HT1080 (cell line): ENCODE data around the gene RUNX3. TPM values are rescaled to one million over a fixed set of nuclear protein-coding genes. Genes with fewer than 3 reads are reported as not detected.

Experiments
- DNase-seq: peaks from one replicate; pipeline ENCODE4 v3.0.0-alpha.2; 2015; ENCODE audit warnings: low read depth
- total RNA-seq: library from RNA; depleted of rRNA; stranded (reverse); fragments of >200 nt; shearing (Covaris generic); gene quantifications from 2 replicates; pipeline ENCODE4 v1.2.3, GENCODE V29; 2014

Gene RUNX3
- total RNA-seq, 1 experiment from 2014 or later = 5.5 TPM

DNA sequence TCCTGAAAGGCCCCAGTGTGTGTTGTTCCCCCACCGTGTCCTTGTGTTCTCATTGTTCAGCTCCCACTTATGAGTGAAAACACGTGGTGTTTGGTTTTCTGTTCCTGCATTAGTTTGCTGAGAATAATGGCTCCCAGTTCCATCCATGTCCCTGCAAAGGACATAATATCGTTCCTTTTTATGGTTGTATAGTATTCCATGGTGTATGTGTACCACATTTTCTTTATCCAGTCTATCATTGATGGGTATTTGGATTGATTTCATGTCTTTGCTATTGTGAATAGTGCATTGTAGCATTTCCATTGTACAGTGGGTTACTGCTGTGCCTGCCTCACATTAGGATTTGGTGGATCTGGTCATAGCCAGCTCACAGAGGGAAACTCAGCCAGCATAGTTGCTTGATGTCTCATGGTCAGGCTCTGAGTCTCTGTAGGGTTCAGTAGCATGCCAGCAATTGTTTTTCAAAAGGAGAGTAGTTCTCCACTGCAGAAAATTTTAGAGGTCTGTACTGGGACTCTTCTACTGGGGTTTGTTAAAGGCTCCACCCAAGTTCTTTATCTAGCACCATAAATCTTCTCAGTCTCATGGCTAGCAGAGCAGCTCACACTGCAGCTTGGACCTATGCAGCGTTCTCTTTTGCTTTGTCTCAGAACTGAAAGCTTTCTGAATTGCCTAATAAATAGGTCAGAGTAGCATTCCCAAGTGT, 41.0 kb downstream of the RUNX3 start:
- peak; percentile 37 for DNase-seq

GRCh38 chr1:24888061-24888970, 41.8 kb downstream of the RUNX3 start:
- no peak for DNase-seq

DNA sequence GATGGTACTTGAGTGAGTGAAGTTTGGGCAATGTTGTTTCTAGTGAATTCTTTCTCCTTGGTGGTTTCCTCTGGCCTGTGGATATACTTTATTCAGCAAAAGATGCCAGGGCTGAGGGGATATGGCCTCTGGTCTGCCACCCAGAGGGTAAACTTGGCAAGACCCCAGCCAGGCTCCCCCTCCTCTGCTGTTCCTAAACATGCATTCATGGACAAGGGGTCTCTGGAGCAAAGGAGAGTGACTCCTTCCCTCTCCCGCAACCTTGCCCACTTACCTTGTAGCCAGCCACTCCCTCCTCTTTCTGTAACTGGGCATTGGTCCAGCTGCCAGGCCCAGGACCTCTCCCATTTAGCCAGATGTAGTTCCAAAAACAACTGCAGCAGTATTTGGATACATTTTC, 43.8 kb downstream of the RUNX3 start:
- no peak for DNase-seq

GRCh38 chr1:24884751-24885150, 45.3 kb downstream of the RUNX3 start:
- DNase-seq = no peak

DNA sequence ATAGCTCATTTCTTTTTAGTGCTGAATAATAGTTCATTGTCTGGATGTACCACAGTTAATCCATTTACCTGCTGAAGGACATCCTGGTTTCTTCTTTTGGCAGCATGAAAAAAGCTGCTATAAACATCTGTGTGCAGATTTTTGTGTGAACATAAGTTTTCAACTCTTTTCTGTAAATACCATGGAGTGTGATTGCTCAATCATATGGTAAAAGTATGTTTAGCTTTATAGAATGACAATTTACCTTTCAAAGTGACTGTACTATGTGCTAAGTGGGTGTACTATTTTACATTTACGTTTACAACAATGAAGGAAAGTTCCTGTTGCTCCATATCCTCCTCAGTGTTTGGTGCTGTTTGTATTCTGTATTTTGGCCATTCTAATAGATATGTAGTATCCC, 49.0 kb downstream of the RUNX3 start:
- DNase-seq = no peak

- DNase-seq = peak; percentile 14
These were observed 51.0 kb downstream of the RUNX3 start for GRCh38 chr1:24878775-24879742.

DNA sequence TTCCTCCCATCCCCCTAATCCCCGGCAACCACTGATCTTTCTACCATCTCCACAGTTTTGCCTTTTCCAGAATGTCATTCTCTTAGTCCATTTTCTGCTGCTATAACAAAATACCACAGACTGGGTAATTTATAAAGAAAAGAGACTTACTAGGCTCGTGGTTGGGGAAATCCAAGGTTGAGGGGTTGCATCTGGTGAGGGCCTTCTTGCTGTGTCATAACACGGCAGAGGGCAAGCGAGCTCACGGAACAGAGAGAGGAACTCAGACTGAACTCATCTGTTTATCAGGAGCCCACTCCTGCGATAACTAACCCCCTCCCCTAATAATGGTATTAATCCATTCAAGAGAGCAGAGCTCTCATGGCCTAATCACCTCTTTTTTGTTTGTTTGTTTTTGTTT, 52.0 kb downstream of the RUNX3 start:
- no peak for DNase-seq

- DNase-seq = no peak
These were observed 54.0 kb downstream of the RUNX3 start for GRCh38 chr1:24875991-24876506.

- no peak for DNase-seq
These were observed 54.8 kb downstream of the RUNX3 start for GRCh38 chr1:24875257-24875656.

DNA sequence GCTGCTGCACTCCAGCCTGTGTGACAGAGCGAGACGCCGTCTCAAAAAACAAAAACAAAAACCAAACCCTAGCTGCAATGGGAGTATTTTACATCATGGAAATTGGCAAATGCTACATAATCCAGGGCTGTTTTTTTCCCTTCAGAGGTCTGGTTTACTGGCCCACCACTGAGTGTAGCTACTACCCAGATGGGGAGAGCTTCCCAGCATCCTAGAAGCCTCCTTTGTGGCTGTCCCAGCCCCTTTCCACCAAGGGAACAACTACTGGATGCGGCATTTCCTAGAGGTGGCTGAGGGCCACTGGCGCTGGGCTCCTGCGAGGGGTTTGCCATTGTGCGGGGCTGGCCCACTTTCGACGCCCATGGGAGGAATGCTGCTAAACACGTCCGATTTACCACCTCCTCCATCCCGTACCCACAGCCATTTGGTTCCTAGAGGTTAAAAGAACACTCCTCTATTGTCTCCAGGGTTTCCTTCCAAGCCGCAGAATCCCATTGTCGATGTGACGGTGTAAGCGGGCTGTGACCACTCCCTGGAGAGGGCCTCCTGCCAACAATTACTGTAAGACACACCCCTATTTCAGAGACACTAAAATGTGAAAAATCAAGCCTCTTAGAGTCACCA, 55.4 kb downstream of the RUNX3 start:
- no peak for DNase-seq

DNA sequence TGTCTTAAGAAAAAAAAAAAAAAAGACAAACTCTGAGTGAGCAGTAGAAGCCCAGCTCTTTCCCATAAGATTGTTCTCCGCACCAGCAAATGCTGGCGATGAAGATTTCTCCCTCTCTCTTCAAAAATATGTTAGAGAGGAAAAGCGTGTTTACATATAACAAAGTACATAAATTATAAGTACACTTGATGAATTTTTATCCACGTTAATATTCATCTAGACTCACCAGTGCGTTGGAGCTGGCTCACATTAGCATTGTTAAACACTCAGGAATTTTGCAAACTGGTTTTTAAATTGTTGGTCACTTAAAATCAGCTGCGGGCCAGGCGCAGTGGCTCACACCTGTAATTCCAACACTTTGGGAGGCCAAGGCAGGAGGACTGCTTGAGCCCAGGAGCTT, 56.0 kb downstream of the RUNX3 start:
- no peak for DNase-seq

DNA sequence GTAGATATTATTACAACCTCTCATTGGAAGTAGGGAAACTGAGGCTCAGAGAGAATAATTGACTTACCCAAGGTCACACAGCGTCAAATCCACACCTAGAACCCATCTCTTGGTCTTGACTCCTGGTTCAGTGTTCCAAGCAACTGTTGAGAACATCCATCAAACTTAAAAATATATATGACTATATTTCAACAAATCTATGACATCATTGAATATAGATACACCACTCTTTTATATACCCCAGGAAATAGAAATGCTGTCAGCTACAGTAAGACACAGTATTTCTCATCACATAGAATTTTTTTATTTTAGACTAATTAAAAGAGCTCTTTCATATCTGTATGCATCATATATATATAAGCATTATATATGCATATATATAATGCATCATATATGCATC, 56.9 kb downstream of the RUNX3 start:
- DNase-seq = no peak

DNA sequence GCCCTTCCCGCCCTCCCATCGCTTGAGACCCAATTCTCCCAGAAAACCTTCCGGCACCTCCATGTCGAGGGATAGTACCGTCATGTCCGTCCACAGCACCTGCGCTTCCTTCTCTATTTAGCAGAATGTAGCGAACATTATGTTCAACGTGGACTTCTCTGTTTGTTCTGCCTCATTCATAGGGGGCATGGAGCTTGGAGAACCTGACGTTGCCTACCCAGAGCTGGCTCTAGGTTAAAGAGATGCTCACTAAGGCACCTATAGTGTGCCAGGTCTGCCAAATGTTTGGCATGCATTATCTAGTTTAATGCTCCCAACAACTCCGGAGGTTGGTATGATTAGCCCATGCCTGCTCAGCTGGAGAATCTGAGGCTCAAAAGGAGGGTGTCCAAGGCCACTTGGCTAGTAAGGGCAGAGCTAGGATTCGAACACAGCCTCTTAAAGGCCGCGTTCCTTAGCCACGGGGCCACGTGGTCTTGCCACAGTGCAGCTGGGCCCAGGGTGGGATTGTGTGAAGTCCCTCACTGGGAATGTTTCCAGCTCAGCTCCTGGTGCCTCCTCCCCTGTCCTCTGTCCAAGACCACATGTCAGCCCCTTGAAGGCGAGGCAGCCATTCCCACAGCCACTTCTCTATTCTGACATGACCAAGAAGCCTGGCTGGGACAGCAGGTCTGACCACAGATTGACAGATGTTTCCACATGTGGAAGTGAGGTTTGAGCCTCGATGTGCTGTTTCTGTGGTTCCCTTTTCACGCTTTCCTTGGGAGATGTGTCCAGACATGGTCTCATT, 57.8 kb downstream of the RUNX3 start:
- no peak for DNase-seq

GRCh38 chr1:24871306-24871901, 58.7 kb downstream of the RUNX3 start:
- no peak for DNase-seq

- no peak for DNase-seq
These were observed 59.4 kb downstream of the RUNX3 start for GRCh38 chr1:24870551-24871195.

DNA sequence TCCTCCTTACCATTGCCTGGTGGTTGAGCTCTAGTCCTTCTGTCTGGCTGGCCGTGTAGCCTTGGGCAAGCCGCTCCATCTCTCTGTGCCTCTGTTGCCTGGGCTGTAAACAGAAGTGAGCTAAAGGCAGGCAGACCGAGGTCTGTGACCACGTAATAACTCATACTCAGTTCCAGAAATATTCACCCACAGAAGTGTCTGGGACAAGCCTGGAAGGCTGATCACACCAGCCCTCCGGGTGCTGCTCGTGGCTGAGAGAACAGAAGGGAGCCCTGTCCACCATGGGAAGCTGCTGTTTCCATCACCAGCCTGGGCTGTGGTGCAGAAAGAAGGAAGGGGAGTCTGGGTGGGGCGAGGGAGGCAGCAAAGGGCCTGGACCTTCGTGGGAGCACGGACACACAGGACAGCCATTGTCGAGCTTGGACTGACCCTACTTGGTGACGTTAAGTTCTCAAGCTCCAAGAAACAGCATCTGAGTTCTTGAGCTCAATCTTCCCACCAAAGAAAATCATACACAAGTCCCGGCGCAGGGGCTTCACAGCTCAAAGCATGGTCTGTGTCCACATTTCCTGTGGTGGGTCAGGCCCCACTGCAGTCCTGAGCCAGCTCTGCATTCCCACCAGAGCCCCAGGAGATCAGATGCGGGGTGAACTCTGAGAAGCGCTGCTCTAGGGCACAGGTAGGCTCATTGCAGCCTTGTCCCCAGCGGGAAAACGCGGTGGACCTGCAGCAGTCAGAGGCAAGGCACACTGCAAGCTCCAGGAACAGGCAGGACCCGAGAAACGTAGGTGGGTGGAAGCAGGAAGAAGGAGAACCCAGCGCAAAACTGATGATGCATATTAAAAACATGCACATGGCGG, 61.8 kb downstream of the RUNX3 start:
- no peak for DNase-seq

GRCh38 chr1:24867084-24867870, 62.8 kb downstream of the RUNX3 start:
- DNase-seq = no peak
